ENCODE results near the gene GUCY2D.

The GUCY2D gene

GRCh38 chr17:8046929-8047768, 44.7 kb downstream of the GUCY2D start:
- no peak overlapping the region for H3K4me3 ChIP-seq (replicated peaks; ENCODE audit: low read depth, low read length)
- no peak for TF ChIP-seq CTCF (IDR thresholded peaks at IDR 0.05; ENCODE audit: insufficient read depth, low read length, poor library complexity, severe bottlenecking)
- peaks cover 4% of the 10 kb centered on the region for H3K27me3 ChIP-seq (replicated peaks; ENCODE audit: control insufficient read depth, insufficient read depth, low read length)

GRCh38 chr17:8047769-8048110, 45.3 kb downstream of the GUCY2D start:
- Histone ChIP-seq H3K4me3 (replicated peaks; ENCODE audit: low read depth, low read length) (no peak overlapping the region), H3K27me3 (replicated peaks; ENCODE audit: control insufficient read depth, insufficient read depth, low read length) (peaks cover 4% of the 10 kb centered on the region), H3K36me3 (ENCODE audit: control insufficient read depth, insufficient read depth, low read length) (no peaks in the 10 kb centered on the region)
- DNase-seq (ENCODE audit: extremely low read depth, insufficient read length): no peak
- no peak for TF ChIP-seq CTCF (IDR thresholded peaks at IDR 0.05; ENCODE audit: insufficient read depth, low read length, poor library complexity, severe bottlenecking)

More at GRCh38 chr17:8046929-8047768, 44.7 kb downstream of the GUCY2D start:
- no peaks in the 10 kb centered on the region for H3K36me3 ChIP-seq (ENCODE audit: control insufficient read depth, insufficient read depth, low read length)
- DNase-seq (ENCODE audit: extremely low read depth, insufficient read length): no peak

GRCh38 chr17:8048236-8048635, 45.8 kb downstream of the GUCY2D start:
- Histone ChIP-seq H3K27me3 (replicated peaks; ENCODE audit: control insufficient read depth, insufficient read depth, low read length) (peaks cover 4% of the 10 kb centered on the region), H3K4me3 (replicated peaks; ENCODE audit: low read depth, low read length) (no peak overlapping the region), H3K36me3 (ENCODE audit: control insufficient read depth, insufficient read depth, low read length) (no peaks in the 10 kb centered on the region)
- no peak for DNase-seq (ENCODE audit: extremely low read depth, insufficient read length)
- TF ChIP-seq CTCF (IDR thresholded peaks at IDR 0.05; ENCODE audit: insufficient read depth, low read length, poor library complexity, severe bottlenecking): no peak

- no peak for TF ChIP-seq CTCF (IDR thresholded peaks at IDR 0.05; ENCODE audit: insufficient read depth, low read length, poor library complexity, severe bottlenecking)
- no peak for DNase-seq (ENCODE audit: extremely low read depth, insufficient read length)
- Histone ChIP-seq H3K4me3 (replicated peaks; ENCODE audit: low read depth, low read length) (no peak overlapping the region), H3K27me3 (replicated peaks; ENCODE audit: control insufficient read depth, insufficient read depth, low read length) (peaks cover 4% of the 10 kb centered on the region), H3K36me3 (ENCODE audit: control insufficient read depth, insufficient read depth, low read length) (no peaks in the 10 kb centered on the region)
Measured at GRCh38 chr17:8048736-8049135, 46.3 kb downstream of the GUCY2D start.

- no peak overlapping the region for H3K4me3 ChIP-seq (replicated peaks; ENCODE audit: low read depth, low read length)
- H3K27me3 ChIP-seq (replicated peaks; ENCODE audit: control insufficient read depth, insufficient read depth, low read length): no peaks in the 10 kb centered on the region; the same call in 1 of the 2 replicates
- H3K36me3 ChIP-seq (ENCODE audit: control insufficient read depth, insufficient read depth, low read length): no peaks in the 10 kb centered on the region
- DNase-seq (ENCODE audit: extremely low read depth, insufficient read length): no peak
- TF ChIP-seq CTCF (IDR thresholded peaks at IDR 0.05; ENCODE audit: insufficient read depth, low read length, poor library complexity, severe bottlenecking): no peak
Measured at GRCh38 chr17:8051831-8052230, 49.4 kb downstream of the GUCY2D start.
